Testis (tissue), 3 donors: ENCODE results near the gene CLPSL2. TPM values are rescaled to one million over a fixed set of nuclear protein-coding genes. Genes with fewer than 3 reads are reported as not detected.

Experiments
- DNase-seq: peaks from one replicate; pipeline ENCODE4 v3.0.0-alpha.2; 2019
- H3K27ac ChIP-seq, 2 donors: fragments of 200-600 bp; sonication (generic); one replicate each; pipeline ENCODE4 v1.5.1; 2019
- H3K27me3 ChIP-seq: fragments of 200-600 bp; sonication (generic); one replicate; pipeline ENCODE4 v1.5.1; 2019
- H3K36me3 ChIP-seq: fragments of 200-600 bp; sonication (generic); one replicate; pipeline ENCODE4 v1.5.1; 2017; ENCODE audit warnings: low read depth; ENCODE audit errors: missing control alignments
- H3K4me1 ChIP-seq: fragments of 200-600 bp; sonication (generic); one replicate; pipeline ENCODE4 v1.5.1; 2019
- H3K4me3 ChIP-seq, 2 donors: fragments of 200-600 bp; sonication (generic); one replicate each; pipeline ENCODE4 v1.5.1; 2017 to 2019
- H3K9me3 ChIP-seq: fragments of 200-600 bp; sonication (generic); one replicate; pipeline ENCODE4 v1.5.1; 2017
- CTCF ChIP-seq, 3 experiments: fragments of 450-650 bp in 2 of 3; fragments of 200-600 bp in 1 of 3; sonication (generic) in 1 of 3; IDR thresholded peaks; one replicate each; pipeline ENCODE4 v1.5.1; 2016 to 2019; ENCODE audit warnings: antibody characterized with exemption in 3 of 3, mild to moderate bottlenecking in 2 of 3, moderate library complexity in 1 of 3
- POLR2A ChIP-seq: fragments of 450-650 bp; IDR thresholded peaks from one replicate; pipeline ENCODE4 v1.6.1; 2017; ENCODE audit warnings: antibody characterized with exemption, mild to moderate bottlenecking, moderate library complexity
- WGBS, 2 donors: methylation state at CpG; one replicate each; pipeline ENCODE4 v1.1.5; 2018; 5-methylcytosine and 5-hydroxymethylcytosine counted together
- intact Hi-C: fragments of 100-400 bp; cut with DNase I; formaldehyde crosslinking; loops from one replicate; pipeline ENCODE4 v1.15.1; 2023; ENCODE audit warnings: low total_unique reads
- polyA plus RNA-seq: library from polyadenylated mRNA; stranded (reverse); fragments of 350-450 nt; fragmentation: Illumina TruSeq; extraction: RNeasy Lipid Tissue Mini Kit (QIAGEN cat#74804); gene quantifications from one replicate; pipeline ENCODE4 v1.2.3, GENCODE V29; 2014; ENCODE audit warnings: low read depth, low replicate concordance; ENCODE audit not compliant: insufficient read depth
- total RNA-seq, 2 donors: library from RNA; depleted of rRNA; stranded (reverse); fragments of >200 nt; gene quantifications; one replicate each; pipeline ENCODE4 v1.2.3, GENCODE V29; 2016

Gene CLPSL2
- total and polyA plus RNA-seq, 3 donors from 2014 or later: not detected

DNA sequence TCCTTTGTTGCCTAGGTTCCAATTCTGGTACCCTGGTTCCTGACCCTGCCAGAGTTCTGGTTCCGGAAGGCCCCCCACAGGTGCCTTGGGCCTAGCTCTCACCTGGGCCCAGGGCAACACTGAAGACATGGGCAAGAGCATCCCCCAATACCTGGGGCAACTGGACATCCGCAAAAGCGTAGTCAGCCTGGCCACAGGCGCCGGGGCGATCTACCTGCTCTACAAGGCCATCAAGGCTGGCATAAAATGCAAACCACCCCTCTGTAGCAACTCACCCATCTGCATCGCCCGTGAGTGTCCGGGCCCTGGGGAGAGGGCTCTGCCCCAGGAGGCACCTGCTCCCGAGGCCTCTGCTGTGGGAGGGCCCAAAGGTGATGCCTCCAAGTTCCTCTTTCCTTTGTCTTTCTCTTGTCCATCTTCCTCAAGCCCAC, 39.4 kb upstream of the CLPSL2 start, which contains the start of gene ARMC12:
Gene ARMC12, plus strand, starts transcription at position 51 of the 431 bp plus-strand sequence. Its CDS starts 77 bp downstream, at position 128.
- DNase-seq: no peak
- no peak within 1 kb of the TSS for H3K27ac ChIP-seq
- 90 to 96% methylated on average over 6 to 10 of the region's 10 CpGs for WGBS, 2 donors

GRCh38 chr6:35737413-35738211, 38.8 kb upstream of the CLPSL2 start:
- no peak for DNase-seq
- intact Hi-C loops: loop anchor here (5.0 kb wide), 1 partner anchor 215 kb away; no protein-coding TSS in a partner anchor
- Histone ChIP-seq H3K27me3 (no peaks in the 10 kb centered on the region), H3K36me3 (no peaks in the 10 kb centered on the region), H3K9me3 (no peaks in the 10 kb centered on the region), H3K4me3 (no peak overlapping the region), H3K4me1 (peaks cover 37% of the 10 kb centered on the region), H3K27ac (no peak overlapping the region)
- TF ChIP-seq CTCF (IDR thresholded peaks at IDR 0.05) (peak; percentile 85 to 98 (median 94)), POLR2A (no peak)
- 63 to 71% methylated on average over 11 to 16 of the region's 16 CpGs for WGBS, 2 donors

More for the DNA sequence above, 39.4 kb upstream of the CLPSL2 start, which contains the start of gene ARMC12:
- intact Hi-C loops: loop anchor here (5.0 kb wide), 1 partner anchor 215 kb away; no protein-coding TSS in a partner anchor
- no peaks in the 10 kb centered on the region for H3K27me3 ChIP-seq
- H3K9me3 ChIP-seq: no peaks in the 10 kb centered on the region
- no peak within 1 kb of the TSS for H3K4me3 ChIP-seq
- no peaks in the 10 kb centered on the region for H3K36me3 ChIP-seq
- TF ChIP-seq POLR2A (no peak), CTCF (IDR thresholded peaks at IDR 0.05) (no peak)
- peaks cover 44% of the 10 kb centered on the region for H3K4me1 ChIP-seq

GRCh38 chr6:35739645-35740524, 36.5 kb upstream of the CLPSL2 start:
- whole genome bisulfite sequencing, 2 donors: 62 to 75% methylated on average over 5 of the region's 5 CpGs
- no peaks in the 10 kb centered on the region for H3K36me3 ChIP-seq
- H3K9me3 ChIP-seq: no peaks in the 10 kb centered on the region
- intact Hi-C loops: loop anchor here (5.0 kb wide), 1 partner anchor 218 kb away; no protein-coding TSS in a partner anchor
- no peak for DNase-seq
- H3K27me3 ChIP-seq: no peaks in the 10 kb centered on the region
- H3K27ac ChIP-seq: no peak overlapping the region
- peaks cover 20% of the 10 kb centered on the region for H3K4me1 ChIP-seq
- H3K4me3 ChIP-seq: no peak overlapping the region
- TF ChIP-seq POLR2A: no peak
- no peak for TF ChIP-seq CTCF (IDR thresholded peaks at IDR 0.05)

- no peaks in the 10 kb centered on the region for H3K36me3 ChIP-seq
- DNase-seq: no peak
- no peak for TF ChIP-seq POLR2A
- TF ChIP-seq CTCF (IDR thresholded peaks at IDR 0.05): no peak
- WGBS, 2 donors: 55 to 69% methylated on average over 8 of the region's 8 CpGs
- no peaks in the 10 kb centered on the region for H3K27me3 ChIP-seq
- no peak overlapping the region for H3K4me3 ChIP-seq
- intact Hi-C loops: no loop called here
- H3K9me3 ChIP-seq: no peaks in the 10 kb centered on the region
- H3K4me1 ChIP-seq: peaks cover 10% of the 10 kb centered on the region
- H3K27ac ChIP-seq: no peak overlapping the region
Observed at GRCh38 chr6:35742842-35743241, 33.6 kb upstream of the CLPSL2 start.
